Measurements from ENCODE around the gene GNAT3. TPM values are rescaled to one million over a fixed set of nuclear protein-coding genes. Genes with fewer than 3 reads are reported as not detected.

The GNAT3 gene
- total RNA-seq, 2 experiments from 2014 or later: not detected

DNA sequence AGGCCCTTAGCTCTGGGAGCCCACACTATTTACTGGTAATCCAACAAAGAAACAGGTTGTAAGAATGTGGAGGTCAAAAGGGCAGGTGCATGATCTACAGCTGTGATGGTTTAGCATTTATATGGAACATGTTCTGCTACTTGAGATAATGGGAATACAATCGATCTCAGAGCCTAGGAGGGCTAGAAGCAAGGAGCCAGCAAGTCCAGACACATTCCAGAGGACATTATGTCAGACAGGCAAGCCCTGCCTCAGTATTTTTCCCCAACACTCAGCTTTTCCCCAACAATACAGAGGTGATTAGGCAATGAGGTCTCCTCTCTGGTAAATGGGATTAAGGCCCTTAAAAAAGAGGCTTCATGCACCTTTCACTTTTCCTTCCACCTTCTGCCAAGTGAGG lies 21.4 kb upstream of the GNAT3 start:
- ATAC-seq (ENCODE audit: poor library complexity) (no peak), DNase-seq (no peak)
- POLR2A ChIA-PET: no interaction called here
- no peaks in the 10 kb centered on the region for H3K27me3 ChIP-seq (ENCODE audit: control insufficient read depth in 1 of 2, insufficient read depth in 2 of 2, low read length in 2 of 2)
- CTCF ChIA-PET: no interaction called here
- H3K27me3 Mint-ChIP-seq: no peaks in the 10 kb centered on the region
- H3K27ac Mint-ChIP-seq: no peak overlapping the region
- H3K36me3 Mint-ChIP-seq (ENCODE audit: low read depth): no peaks in the 10 kb centered on the region
- no peak overlapping the region for H3K4me3 Mint-ChIP-seq
- H3K4me3 ChIP-seq (ENCODE audit: low read length): no peak overlapping the region
- TF ChIP-seq, protein P1, sequence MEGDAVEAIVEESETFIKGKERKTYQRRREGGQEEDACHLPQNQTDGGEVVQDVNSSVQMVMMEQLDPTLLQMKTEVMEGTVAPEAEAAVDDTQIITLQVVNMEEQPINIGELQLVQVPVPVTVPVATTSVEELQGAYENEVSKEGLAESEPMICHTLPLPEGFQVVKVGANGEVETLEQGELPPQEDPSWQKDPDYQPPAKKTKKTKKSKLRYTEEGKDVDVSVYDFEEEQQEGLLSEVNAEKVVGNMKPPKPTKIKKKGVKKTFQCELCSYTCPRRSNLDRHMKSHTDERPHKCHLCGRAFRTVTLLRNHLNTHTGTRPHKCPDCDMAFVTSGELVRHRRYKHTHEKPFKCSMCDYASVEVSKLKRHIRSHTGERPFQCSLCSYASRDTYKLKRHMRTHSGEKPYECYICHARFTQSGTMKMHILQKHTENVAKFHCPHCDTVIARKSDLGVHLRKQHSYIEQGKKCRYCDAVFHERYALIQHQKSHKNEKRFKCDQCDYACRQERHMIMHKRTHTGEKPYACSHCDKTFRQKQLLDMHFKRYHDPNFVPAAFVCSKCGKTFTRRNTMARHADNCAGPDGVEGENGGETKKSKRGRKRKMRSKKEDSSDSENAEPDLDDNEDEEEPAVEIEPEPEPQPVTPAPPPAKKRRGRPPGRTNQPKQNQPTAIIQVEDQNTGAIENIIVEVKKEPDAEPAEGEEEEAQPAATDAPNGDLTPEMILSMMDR (IDR thresholded peaks at IDR 0.05): no peak
- peaks cover 0 to 12% of the 10 kb centered on the region in 2 experiments for H3K9me3 ChIP-seq (ENCODE audit: control insufficient read depth in 1 of 2, insufficient read depth in 1 of 2, low read length in 2 of 2)
- no peaks in the 10 kb centered on the region for H3K36me3 ChIP-seq (ENCODE audit: insufficient read depth, low read length)
- H3K27ac ChIP-seq (ENCODE audit: low read depth in 1 of 2, low read length in 2 of 2): no peak overlapping the region
- no peaks in the 10 kb centered on the region for H3K4me1 Mint-ChIP-seq (ENCODE audit: low read depth)
- no peaks in the 10 kb centered on the region for H3K4me1 ChIP-seq (ENCODE audit: insufficient read depth, low read length)
- intact Hi-C loops (cut with DNase I, micrococcal nuclease): no loop called here
- H3K9me3 Mint-ChIP-seq: no peaks in the 10 kb centered on the region

DNA sequence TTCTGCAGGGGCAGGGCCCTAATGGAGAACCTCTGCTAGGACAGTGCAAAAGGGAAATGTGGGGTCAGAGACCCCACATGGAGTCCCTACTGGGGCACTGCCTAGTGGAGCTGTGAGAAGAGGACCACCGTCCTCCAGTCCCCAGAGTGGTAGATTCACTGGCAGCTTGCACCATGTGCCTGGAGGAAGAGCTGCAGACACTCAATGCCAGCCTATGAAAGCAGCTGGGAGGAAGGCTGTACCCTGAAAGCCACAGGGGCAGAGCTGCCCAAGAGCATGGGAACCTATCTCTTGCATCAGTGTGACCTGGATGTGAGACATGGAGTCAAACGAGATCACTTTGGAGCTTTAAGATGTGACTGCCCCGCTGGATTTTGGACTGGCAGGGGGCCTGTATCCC lies 20.3 kb upstream of the GNAT3 start:
- Mint-ChIP-seq H3K9me3 (no peaks in the 10 kb centered on the region), H3K4me1 (ENCODE audit: low read depth) (no peaks in the 10 kb centered on the region), H3K36me3 (ENCODE audit: low read depth) (no peaks in the 10 kb centered on the region), H3K27me3 (no peaks in the 10 kb centered on the region), H3K27ac (no peak overlapping the region), H3K4me3 (no peak overlapping the region)
- intact Hi-C loops (cut with DNase I, micrococcal nuclease): no loop called here
- Histone ChIP-seq H3K36me3 (ENCODE audit: insufficient read depth, low read length) (no peaks in the 10 kb centered on the region), H3K27me3 (ENCODE audit: control insufficient read depth in 1 of 2, insufficient read depth in 2 of 2, low read length in 2 of 2) (no peaks in the 10 kb centered on the region), H3K4me3 (ENCODE audit: low read length) (no peak overlapping the region), H3K27ac (ENCODE audit: low read depth in 1 of 2, low read length in 2 of 2) (no peak overlapping the region), H3K9me3 (ENCODE audit: control insufficient read depth in 1 of 2, insufficient read depth in 1 of 2, low read length in 2 of 2) (peaks cover 0 to 17% of the 10 kb centered on the region in 2 experiments), H3K4me1 (ENCODE audit: insufficient read depth, low read length) (no peaks in the 10 kb centered on the region)
- TF ChIP-seq, protein P1 (IDR thresholded peaks at IDR 0.05): no peak
- CTCF ChIA-PET: no interaction called here
- POLR2A ChIA-PET: no interaction called here
- ATAC-seq (ENCODE audit: poor library complexity) (no peak), DNase-seq (no peak)

DNA sequence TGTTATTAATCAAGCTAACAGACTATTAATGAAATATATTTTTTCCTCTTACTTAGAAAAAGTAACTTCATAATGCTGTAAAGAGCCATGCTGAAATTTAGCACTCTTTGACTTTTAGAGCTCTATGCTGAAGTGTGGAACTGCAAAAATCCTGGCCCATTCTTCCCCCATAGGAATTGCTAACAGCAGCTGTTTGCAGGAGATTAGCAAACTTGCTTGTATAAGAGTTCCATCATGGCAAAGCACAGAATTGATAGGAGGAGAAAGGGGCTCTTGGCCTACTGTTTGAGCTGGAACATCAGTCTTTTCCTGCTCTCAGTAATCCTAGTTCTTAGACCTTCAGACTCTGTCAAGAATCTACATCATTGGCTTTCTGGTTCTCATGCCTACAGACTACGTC lies 18.3 kb upstream of the GNAT3 start:
- Histone ChIP-seq H3K9me3 (ENCODE audit: control insufficient read depth in 1 of 2, insufficient read depth in 1 of 2, low read length in 2 of 2) (peaks cover 0 to 17% of the 10 kb centered on the region in 2 experiments), H3K27me3 (ENCODE audit: control insufficient read depth in 1 of 2, insufficient read depth in 2 of 2, low read length in 2 of 2) (no peaks in the 10 kb centered on the region), H3K27ac (ENCODE audit: low read depth in 1 of 2, low read length in 2 of 2) (no peak overlapping the region), H3K4me1 (ENCODE audit: insufficient read depth, low read length) (no peaks in the 10 kb centered on the region), H3K36me3 (ENCODE audit: insufficient read depth, low read length) (no peaks in the 10 kb centered on the region), H3K4me3 (ENCODE audit: low read length) (no peak overlapping the region)
- TF ChIP-seq, protein P1 (IDR thresholded peaks at IDR 0.05): no peak
- intact Hi-C loops (cut with DNase I, micrococcal nuclease): no loop called here
- ChIA-PET POLR2A (no interaction called here), CTCF (no interaction called here)
- Mint-ChIP-seq H3K4me3 (no peak overlapping the region), H3K27me3 (no peaks in the 10 kb centered on the region), H3K27ac (no peak overlapping the region), H3K36me3 (ENCODE audit: low read depth) (no peaks in the 10 kb centered on the region), H3K4me1 (ENCODE audit: low read depth) (no peaks in the 10 kb centered on the region), H3K9me3 (no peaks in the 10 kb centered on the region)
- DNase-seq (no peak), ATAC-seq (ENCODE audit: poor library complexity) (no peak)
